GM12874 (cell line): ENCODE measurements around the gene CAMK2B.

Experiments
- CTCF ChIP-seq: IDR thresholded peaks from 2 replicates; pipeline ENCODE4 v1.5.1; 2011; ENCODE audit warnings: low read depth, mild to moderate bottlenecking, control low read depth, low read length, moderate library complexity; ENCODE audit not compliant: insufficient read depth

Gene CAMK2B

GRCh38 chr7:44325201-44325671 is at the start of gene CAMK2B:
Gene CAMK2B, minus strand, starts transcription at chr7:44325594. Its CDS starts 173 bp downstream, at chr7:44325421.
- no peak for TF ChIP-seq CTCF

GRCh38 chr7:44374007-44374763 is 48.8 kb upstream of the CAMK2B start:
- no peak for TF ChIP-seq CTCF

DNA sequence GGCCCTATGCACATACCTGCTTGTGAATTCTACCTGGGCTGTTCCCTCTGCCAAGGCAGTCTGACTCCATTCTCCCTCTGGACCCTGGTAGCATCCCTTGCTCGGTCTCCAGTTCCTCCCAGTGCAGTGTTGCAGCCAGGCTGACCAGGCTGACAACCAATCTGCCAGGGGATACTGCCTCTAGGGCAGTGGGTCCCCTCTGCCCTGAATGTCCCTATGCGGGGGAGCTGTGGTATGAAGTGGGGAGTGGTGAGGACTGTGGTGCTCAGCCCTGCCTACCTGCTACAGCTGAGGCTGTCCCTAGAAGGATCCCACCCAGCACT is 48.0 kb upstream of the CAMK2B start:
- TF ChIP-seq CTCF = no peak

GRCh38 chr7:44372560-44373417 is 47.4 kb upstream of the CAMK2B start:
- TF ChIP-seq CTCF = no peak

DNA sequence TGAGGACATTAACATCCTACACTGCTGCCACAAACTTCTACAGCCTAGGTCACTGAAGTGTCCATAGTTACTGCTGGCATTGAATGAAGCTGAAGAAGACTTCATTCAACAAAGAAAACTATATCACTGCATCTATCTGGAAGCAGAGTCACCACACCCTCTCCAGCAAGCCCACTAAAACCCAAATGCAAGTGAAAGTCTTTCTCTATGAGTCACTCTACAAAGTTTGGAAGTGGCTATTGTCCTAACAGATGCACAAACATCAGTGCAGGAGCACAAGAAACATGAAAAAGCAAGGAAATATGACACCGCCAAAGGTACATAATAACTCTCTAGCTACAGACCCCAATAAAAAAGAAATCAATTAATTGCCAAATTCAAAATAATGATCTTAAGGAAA is 43.5 kb upstream of the CAMK2B start:
- no peak for TF ChIP-seq CTCF

DNA sequence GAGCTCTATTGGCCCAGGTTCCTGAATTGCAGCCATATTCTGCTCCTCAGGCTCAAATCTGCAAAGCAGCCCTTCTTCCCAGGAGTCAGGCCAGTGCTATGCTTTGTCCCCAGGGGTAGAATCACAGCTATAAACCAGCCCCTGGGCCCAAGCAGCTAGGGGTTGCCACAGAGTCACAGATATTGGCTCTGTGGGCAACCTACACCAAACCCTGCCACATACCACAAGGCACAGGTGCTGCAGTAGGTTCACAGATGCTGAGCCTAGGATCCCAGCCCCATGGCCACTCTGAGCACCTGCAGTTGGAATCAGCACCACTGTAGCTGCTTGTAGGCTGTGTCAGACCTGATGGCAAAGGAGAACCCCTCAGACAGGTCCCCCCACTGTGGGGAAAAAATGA is 43.1 kb upstream of the CAMK2B start:
- no peak for TF ChIP-seq CTCF

- no peak for TF ChIP-seq CTCF
Observed at GRCh38 chr7:44367475-44368043, 42.2 kb upstream of the CAMK2B start.
